Endothelial cell of umbilical vein (primary cell): ENCODE results near the gene NCAPH2. TPM values are rescaled to one million over a fixed set of nuclear protein-coding genes. Genes with fewer than 3 reads are reported as not detected.

Experiments used
- BruUV-seq: library from RNA; stranded (reverse); fragments of 400-500 nt; replicated peaks from 2 replicates; lab custom pipeline; 2021; lab: Mats Ljungman, UMichigan
- CTCF ChIA-PET: fragments of 300-600, 350-600 bp; sonication (Branson Sonifier 250); formaldehyde crosslinking; loops from one replicate; lab custom pipeline; 2021; ENCODE audit warnings: antibody characterized with exemption, inconsistent platforms; lab: Charles Lee
- POLR2A ChIA-PET: fragments of 300-600, 350-600 bp; sonication (Branson Sonifier 250); formaldehyde crosslinking; loops from one replicate; lab custom pipeline; 2021; ENCODE audit warnings: antibody characterized with exemption, inconsistent platforms; lab: Charles Lee
- DNase-seq: peaks from one replicate; pipeline ENCODE4 v3.0.0-alpha.2; 2011; ENCODE audit warnings: low read depth, low spot score
- FAIRE-seq: peaks from 2 replicates; lab custom pipeline; 2011; peaks lifted over from hg19 to GRCh38; lab: Jason Lieb, UNC
- H2AFZ ChIP-seq: 2 replicates; pipeline ENCODE4 v1.6.0; 2012; ENCODE audit warnings: low read depth, low read length, control low read depth, inconsistent platforms
- H3K27ac ChIP-seq: 2 replicates; pipeline ENCODE4 v1.5.1; 2011; ENCODE audit warnings: low read depth, mild to moderate bottlenecking, control low read depth, low read length, moderate library complexity; ENCODE audit not compliant: insufficient read depth
- H3K27me3 ChIP-seq, 2 experiments: 2 replicates each; pipeline versions ENCODE4 v1.6.0 to v1.6.1; 2011; ENCODE audit warnings: low read length in 2 of 2, mixed read lengths in 1 of 2; ENCODE audit not compliant: control insufficient read depth in 2 of 2, insufficient read depth in 2 of 2
- H3K36me3 ChIP-seq, 2 experiments: 2 replicates in 1 of 2; 3 replicates in 1 of 2; pipeline ENCODE4 v1.5.1; 2011; ENCODE audit warnings: low read length in 2 of 2, mild to moderate bottlenecking in 1 of 2, moderate library complexity in 1 of 2; ENCODE audit not compliant: control insufficient read depth in 2 of 2, insufficient read depth in 2 of 2; ENCODE audit errors: extremely low read depth in 1 of 2
- H3K4me1 ChIP-seq: 3 replicates; pipeline ENCODE4 v1.5.1; 2011; ENCODE audit warnings: mild to moderate bottlenecking, low read length; ENCODE audit not compliant: control insufficient read depth, insufficient read depth; ENCODE audit errors: extremely low read depth
- H3K4me2 ChIP-seq: 2 replicates; pipeline ENCODE4 v1.6.1; 2011; ENCODE audit warnings: low read length, control low read depth, mixed read lengths; ENCODE audit not compliant: insufficient read depth
- H3K4me3 ChIP-seq, 3 experiments: fragments of 200-600 bp in 1 of 3; sonication (generic), shearing (Covaris generic) in 1 of 3; replicated peaks in 1 of 3; 2 replicates each; pipeline ENCODE4 v1.5.1; 2011 to 2016; ENCODE audit warnings: control low read depth in 3 of 3, low read length in 3 of 3, mild to moderate bottlenecking in 2 of 3, inconsistent platforms in 1 of 3, low read depth in 1 of 3, moderate library complexity in 1 of 3; ENCODE audit not compliant: insufficient read depth in 1 of 3
- H3K79me2 ChIP-seq: 2 replicates; pipeline ENCODE4 v1.6.0; 2012; ENCODE audit warnings: low read length, inconsistent platforms; ENCODE audit not compliant: control insufficient read depth, insufficient read depth
- H3K9ac ChIP-seq: replicated peaks from 2 replicates; pipeline ENCODE3; 2011; ENCODE audit warnings: low read length, control low read depth; ENCODE audit not compliant: insufficient read depth; ENCODE audit errors: extremely low read depth
- H3K9me1 ChIP-seq: replicated peaks from 3 replicates; pipeline ENCODE4 v1.6.0; 2011; ENCODE audit warnings: mild to moderate bottlenecking, low read length; ENCODE audit not compliant: control insufficient read depth, insufficient read depth; ENCODE audit errors: extremely low read depth
- H3K9me3 ChIP-seq: replicated peaks from 2 replicates; pipeline ENCODE4 v1.5.1; 2012; ENCODE audit warnings: low read length, inconsistent platforms; ENCODE audit not compliant: control insufficient read depth, insufficient read depth
- H4K20me1 ChIP-seq: replicated peaks from 2 replicates; pipeline ENCODE3; 2011; ENCODE audit warnings: mild to moderate bottlenecking, low read length; ENCODE audit not compliant: control insufficient read depth, insufficient read depth; ENCODE audit errors: extremely low read depth
- EZH2 ChIP-seq: IDR thresholded peaks from 2 replicates; pipeline ENCODE4 v1.6.1; 2012; ENCODE audit warnings: borderline replicate concordance, low read depth, mild to moderate bottlenecking, moderate library complexity, low read length, inconsistent platforms; ENCODE audit not compliant: severe bottlenecking
- FOS ChIP-seq: IDR thresholded peaks from 2 replicates; pipeline ENCODE4 v1.6.1; 2011; ENCODE audit warnings: mild to moderate bottlenecking, low read length, moderate library complexity, borderline replicate concordance; ENCODE audit not compliant: insufficient read depth
- GATA2 ChIP-seq: IDR thresholded peaks from 2 replicates; pipeline ENCODE4 v1.7.0; 2011; ENCODE audit warnings: low read depth, mild to moderate bottlenecking, moderate library complexity, mixed read lengths, low read length; ENCODE audit not compliant: insufficient read length, insufficient read depth
- JUN ChIP-seq: IDR thresholded peaks from 2 replicates; pipeline ENCODE4 v1.6.1; 2011; ENCODE audit warnings: borderline replicate concordance, low read depth; ENCODE audit not compliant: insufficient read length, insufficient read depth
- MYC ChIP-seq: IDR thresholded peaks from one replicate; pipeline ENCODE4 v1.6.1; 2011; ENCODE audit warnings: mild to moderate bottlenecking, low read depth, low read length
- POLR2A ChIP-seq: IDR thresholded peaks from 2 replicates; pipeline ENCODE4 v1.6.1; 2012; ENCODE audit warnings: low read depth, mild to moderate bottlenecking, control low read depth, low read length
- POLR2AphosphoS5 ChIP-seq: IDR thresholded peaks from 2 replicates; pipeline ENCODE4 v1.6.1; 2012; ENCODE audit warnings: low read depth, mild to moderate bottlenecking, control low read depth, low read length, moderate library complexity; ENCODE audit not compliant: insufficient read depth
- dilution Hi-C: fragments of 300-500 bp; cut with MboI; formaldehyde crosslinking; loops from one replicate; pipeline ENCODE4 v1.15.0; 2019; ENCODE audit warnings: low sequenced_read_pairs; ENCODE audit not compliant: extremely low pct_ligation_motif_present
- intact Hi-C: fragments of 100-400 bp; cut with micrococcal nuclease; formaldehyde crosslinking; loops from one replicate; pipeline ENCODE4 v1.10.0; 2022
- polyA plus RNA-seq, 4 experiments: library from polyadenylated mRNA; depleted of rRNA in 3 of 4; stranded (reverse) in 3 of 4; unstranded in 1 of 4; fragments of >200 nt; gene quantifications; 2 replicates each; pipeline versions ENCODE4 v1.2.1 to v1.2.3, GENCODE V29; 2011 to 2012; ENCODE audit warnings: missing spikeins in 1 of 4
- total RNA-seq: library from RNA; stranded (reverse); gene quantifications from 2 replicates; pipeline ENCODE4 v1.2.3, GENCODE V29; 2021
- TF ChIP-seq, protein P1 (sequence below): IDR thresholded peaks from 2 replicates; pipeline ENCODE4 v1.6.1; 2011; ENCODE audit not compliant: insufficient read depth, insufficient read length
- TF ChIP-seq, protein P2 (sequence below), 2 donors: IDR thresholded peaks; 1 replicate in 1 of 2; 2 replicates in 1 of 2; pipeline ENCODE4 v1.5.1; 2011; ENCODE audit warnings: low read length in 2 of 2, mild to moderate bottlenecking in 2 of 2, moderate library complexity in 2 of 2, control low read depth in 1 of 2, inconsistent platforms in 1 of 2, low read depth in 1 of 2; ENCODE audit not compliant: insufficient read depth in 1 of 2; ENCODE audit errors: extremely low read depth in 1 of 2

NCAPH2 gene
- total and polyA plus RNA-seq, 2 donors (not counting 3 experiments of a cell fraction or from before 2014, with no cell fraction given) = 42.4 to 43.2 TPM

DNA sequence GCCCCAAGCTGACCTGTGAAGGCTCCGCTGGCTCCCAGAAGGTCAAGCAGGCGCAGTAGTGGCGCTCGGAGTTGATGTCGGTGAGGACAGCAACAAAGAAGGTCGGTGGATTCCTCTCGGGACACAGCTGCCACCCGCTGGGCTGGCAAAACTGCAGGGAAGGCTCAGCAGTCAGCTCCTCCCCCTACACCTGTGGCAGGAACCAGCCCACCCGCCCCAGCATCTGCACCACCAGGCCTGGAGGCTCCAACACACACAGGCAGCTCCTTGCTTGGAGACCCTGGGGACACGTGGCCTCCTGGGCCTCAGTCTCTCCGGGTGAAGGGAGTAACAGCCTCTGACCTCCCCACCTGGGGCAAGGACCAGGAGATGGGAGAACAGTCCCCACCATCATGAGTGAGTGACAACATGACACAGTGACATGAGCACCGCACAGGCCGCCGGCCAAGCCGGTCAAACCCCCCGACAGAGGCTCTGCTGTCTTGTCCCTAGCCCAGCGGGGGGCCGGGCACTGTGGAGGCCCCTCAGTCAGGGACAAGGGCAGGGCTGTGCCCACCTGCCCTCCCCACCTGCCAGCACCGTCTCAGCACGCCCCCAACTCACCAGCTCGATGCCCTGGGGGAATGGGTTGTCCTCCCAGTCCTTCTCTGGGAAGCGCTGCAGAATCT, 40.1 kb upstream of the NCAPH2 start:
- Histone ChIP-seq H3K27ac (no peak overlapping the region), H3K9me3 (no peaks in the 10 kb centered on the region), H3K79me2 (peaks cover 52% of the 10 kb centered on the region), H3K36me3 (peaks cover 0 to 44% of the 10 kb centered on the region in 2 experiments), H4K20me1 (peaks cover 3% of the 10 kb centered on the region), H3K9ac (no peak overlapping the region), H2AFZ (no peak overlapping the region), H3K4me1 (peaks cover 8% of the 10 kb centered on the region), H3K4me3 (no peak overlapping the region), H3K4me2 (no peak overlapping the region), H3K9me1 (no peaks in the 10 kb centered on the region), H3K27me3 (no peaks in the 10 kb centered on the region)
- intact Hi-C loops = no loop called here
- FAIRE-seq (no peak), DNase-seq (no peak)
- no TSS peak for BruUV-seq
- dilution Hi-C loops = no loop called here
- ChIA-PET CTCF (interaction anchor here (1.5 kb wide), 1 partner anchor 58 kb away, joined by 6 read pairs; the partner anchor contains the start of gene SCO2), POLR2A (no interaction called here)
- TF ChIP-seq GATA2 (no peak), MYC (no peak), JUN (no peak), POLR2AphosphoS5 (no peak), EZH2 (no peak), POLR2A (no peak), FOS (no peak)
- TF ChIP-seq, protein P1, sequence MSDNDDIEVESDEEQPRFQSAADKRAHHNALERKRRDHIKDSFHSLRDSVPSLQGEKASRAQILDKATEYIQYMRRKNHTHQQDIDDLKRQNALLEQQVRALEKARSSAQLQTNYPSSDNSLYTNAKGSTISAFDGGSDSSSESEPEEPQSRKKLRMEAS = no peak
- TF ChIP-seq, protein P2, sequence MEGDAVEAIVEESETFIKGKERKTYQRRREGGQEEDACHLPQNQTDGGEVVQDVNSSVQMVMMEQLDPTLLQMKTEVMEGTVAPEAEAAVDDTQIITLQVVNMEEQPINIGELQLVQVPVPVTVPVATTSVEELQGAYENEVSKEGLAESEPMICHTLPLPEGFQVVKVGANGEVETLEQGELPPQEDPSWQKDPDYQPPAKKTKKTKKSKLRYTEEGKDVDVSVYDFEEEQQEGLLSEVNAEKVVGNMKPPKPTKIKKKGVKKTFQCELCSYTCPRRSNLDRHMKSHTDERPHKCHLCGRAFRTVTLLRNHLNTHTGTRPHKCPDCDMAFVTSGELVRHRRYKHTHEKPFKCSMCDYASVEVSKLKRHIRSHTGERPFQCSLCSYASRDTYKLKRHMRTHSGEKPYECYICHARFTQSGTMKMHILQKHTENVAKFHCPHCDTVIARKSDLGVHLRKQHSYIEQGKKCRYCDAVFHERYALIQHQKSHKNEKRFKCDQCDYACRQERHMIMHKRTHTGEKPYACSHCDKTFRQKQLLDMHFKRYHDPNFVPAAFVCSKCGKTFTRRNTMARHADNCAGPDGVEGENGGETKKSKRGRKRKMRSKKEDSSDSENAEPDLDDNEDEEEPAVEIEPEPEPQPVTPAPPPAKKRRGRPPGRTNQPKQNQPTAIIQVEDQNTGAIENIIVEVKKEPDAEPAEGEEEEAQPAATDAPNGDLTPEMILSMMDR (IDR thresholded peaks at IDR 0.05; ENCODE audit: extremely low read depth in 1 of 2, insufficient read depth in 1 of 2, low read depth in 1 of 2, low read length in 2 of 2) = no peak
